Endothelial cell (in vitro differentiated cells): ENCODE measurements around the gene EIF2AK2. TPM values are rescaled to one million over a fixed set of nuclear protein-coding genes. Genes with fewer than 3 reads are reported as not detected.

Experiments
- DNase-seq: peaks from one replicate; pipeline ENCODE4 v3.0.0; 2021; ENCODE audit warnings: low spot score
- H3K27ac Mint-ChIP-seq: one replicate; pipeline ENCODE4 v1.8.0; 2021; ENCODE audit warnings: mixed read lengths, inconsistent platforms; ENCODE audit not compliant: unreplicated experiment
- H3K27me3 Mint-ChIP-seq: one replicate; pipeline ENCODE4 v1.8.0; 2021; ENCODE audit warnings: mild to moderate bottlenecking, moderate library complexity, mixed read lengths, inconsistent platforms; ENCODE audit not compliant: unreplicated experiment
- H3K36me3 Mint-ChIP-seq: one replicate; pipeline ENCODE4 v1.8.0; 2021; ENCODE audit warnings: mild to moderate bottlenecking, low read depth, mixed read lengths, inconsistent platforms; ENCODE audit not compliant: unreplicated experiment
- H3K4me1 Mint-ChIP-seq: one replicate; pipeline ENCODE4 v1.8.0; 2021; ENCODE audit warnings: mild to moderate bottlenecking, mixed read lengths, inconsistent platforms; ENCODE audit not compliant: unreplicated experiment
- H3K4me3 Mint-ChIP-seq: one replicate; pipeline ENCODE4 v1.8.0; 2021; ENCODE audit warnings: mild to moderate bottlenecking, mixed read lengths, inconsistent platforms; ENCODE audit not compliant: unreplicated experiment
- H3K9me3 Mint-ChIP-seq: one replicate; pipeline ENCODE4 v1.8.0; 2021; ENCODE audit warnings: mixed read lengths, inconsistent platforms; ENCODE audit not compliant: unreplicated experiment
- CTCF ChIP-seq: fragments of 200-600 bp; sonication (generic); IDR thresholded peaks from one replicate; pipeline ENCODE4 v1.5.0; 2021; ENCODE audit warnings: antibody characterized with exemption; ENCODE audit not compliant: unreplicated experiment
- total RNA-seq: library from RNA; stranded (reverse); fragmentation: NEBNext Ultra II Directional; extraction: Animal tissue kit (Norgen Biotek cat#: 25700); gene quantifications from one replicate; pipeline ENCODE4 v1.2.1, GENCODE V29; 2021; ENCODE audit not compliant: unreplicated experiment

EIF2AK2 gene
- total RNA-seq, 1 donor from 2014 or later = 32.9 TPM

GRCh38 chr2:37142546-37142945, 14.2 kb downstream of the EIF2AK2 start:
- peaks cover 1% of the 10 kb centered on the region for H3K27me3 Mint-ChIP-seq

GRCh38 chr2:37132914-37133313, 23.9 kb downstream of the EIF2AK2 start:
- peaks cover 51% of the 10 kb centered on the region for H3K36me3 Mint-ChIP-seq
- no peak for TF ChIP-seq CTCF

More at GRCh38 chr2:37142546-37142945, 14.2 kb downstream of the EIF2AK2 start:
- peak; percentile 25 for TF ChIP-seq CTCF
- Mint-ChIP-seq H3K4me1 (no peaks in the 10 kb centered on the region), H3K4me3 (no peak overlapping the region), H3K36me3 (peaks cover 24% of the 10 kb centered on the region), H3K9me3 (no peaks in the 10 kb centered on the region), H3K27ac (no peak overlapping the region)
- no peak for DNase-seq

GRCh38 chr2:37125416-37125815, 31.4 kb downstream of the EIF2AK2 start:
- Mint-ChIP-seq H3K4me3 (no peak overlapping the region), H3K27ac (no peak overlapping the region), H3K4me1 (peaks cover 2% of the 10 kb centered on the region), H3K27me3 (peaks cover 3% of the 10 kb centered on the region), H3K9me3 (no peaks in the 10 kb centered on the region), H3K36me3 (peaks cover 46% of the 10 kb centered on the region)
- no peak for DNase-seq
- no peak for TF ChIP-seq CTCF

More at GRCh38 chr2:37132914-37133313, 23.9 kb downstream of the EIF2AK2 start:
- no peaks in the 10 kb centered on the region for H3K9me3 Mint-ChIP-seq
- no peaks in the 10 kb centered on the region for H3K27me3 Mint-ChIP-seq
- no peak overlapping the region for H3K27ac Mint-ChIP-seq
- no peaks in the 10 kb centered on the region for H3K4me1 Mint-ChIP-seq
- DNase-seq = no peak
- no peak overlapping the region for H3K4me3 Mint-ChIP-seq

- DNase-seq = no peak
- Mint-ChIP-seq H3K27ac (no peak overlapping the region), H3K9me3 (no peaks in the 10 kb centered on the region), H3K4me3 (no peak overlapping the region), H3K27me3 (no peaks in the 10 kb centered on the region), H3K36me3 (peaks cover 19% of the 10 kb centered on the region), H3K4me1 (peaks cover 2% of the 10 kb centered on the region)
- TF ChIP-seq CTCF = no peak
Measured at GRCh38 chr2:37119157-37119556, 37.6 kb downstream of the EIF2AK2 start.

GRCh38 chr2:37117566-37117965, 39.2 kb downstream of the EIF2AK2 start:
- no peak for TF ChIP-seq CTCF
- Mint-ChIP-seq H3K4me3 (no peak overlapping the region), H3K9me3 (no peaks in the 10 kb centered on the region), H3K27ac (no peak overlapping the region), H3K4me1 (peaks cover 1% of the 10 kb centered on the region), H3K27me3 (no peaks in the 10 kb centered on the region), H3K36me3 (peaks cover 18% of the 10 kb centered on the region)
- DNase-seq = no peak
